Stimulated activated CD8-positive, alpha-beta memory T cell treated with anti-CD3 and anti-CD28 coated beads, Interleukin-7, amount 100 ng/mL, for 24 hours (primary cell): ENCODE data around the gene TSC22D1.

Experiments
- DNase-seq: peaks from one replicate; pipeline ENCODE4 v3.0.0-alpha.2; 2020; ENCODE audit warnings: low read depth

The TSC22D1 gene

DNA sequence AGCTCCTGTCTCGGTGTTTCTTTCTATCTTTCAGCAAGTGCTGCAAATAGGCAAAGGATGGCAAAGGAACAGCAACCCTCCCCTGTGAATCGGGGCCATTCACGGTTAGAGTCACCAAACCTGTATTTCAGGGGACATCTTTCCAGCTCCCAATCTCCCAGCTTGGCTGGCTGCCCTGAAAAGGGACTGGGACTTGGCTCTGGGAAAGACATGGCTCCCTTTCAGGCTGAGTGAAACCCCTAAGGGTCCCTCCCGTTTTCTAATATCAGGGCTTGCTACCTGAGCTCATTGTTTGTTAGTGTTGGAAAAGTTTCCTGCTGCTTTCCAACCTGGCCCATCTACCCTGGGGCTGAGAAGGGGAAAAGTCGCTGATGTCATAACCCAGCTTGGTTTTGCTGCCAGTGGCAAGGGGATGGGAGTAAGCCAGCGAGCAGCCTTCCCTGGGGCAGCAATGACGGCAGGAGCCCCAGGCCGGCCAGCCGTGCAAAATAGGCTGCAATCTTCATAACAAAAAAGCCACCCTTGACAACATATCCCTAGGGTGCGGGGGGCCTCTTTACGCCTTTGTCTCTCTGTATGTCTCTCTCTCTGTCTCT is 172.6 kb downstream of the TSC22D1 start:
- DNase-seq: no peak

DNA sequence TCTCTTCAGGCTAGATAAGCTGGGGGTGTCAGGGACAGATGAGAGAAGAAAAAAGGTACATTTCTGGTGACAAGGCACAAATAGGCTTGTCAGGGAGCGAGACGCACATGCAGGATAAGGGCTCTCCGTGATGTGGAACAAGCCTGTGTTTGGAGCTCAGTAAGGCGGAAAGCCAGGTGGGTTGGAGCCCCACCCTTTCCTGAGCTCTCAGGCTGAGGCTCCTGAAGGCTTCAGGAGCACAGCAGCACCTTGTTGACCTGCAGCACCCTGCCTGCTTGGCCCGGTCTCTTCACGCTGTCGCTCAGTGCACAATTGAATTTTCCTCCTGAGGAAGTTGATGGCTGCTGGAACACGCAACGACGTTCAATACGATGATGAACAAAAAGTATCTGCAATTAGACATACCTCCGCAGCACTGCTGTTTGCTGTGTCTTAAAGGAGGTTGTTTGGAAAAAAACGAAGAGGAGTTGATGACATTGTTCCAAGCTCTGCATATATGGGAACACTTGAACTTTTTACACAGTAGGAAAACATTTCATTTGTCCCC is 173.2 kb downstream of the TSC22D1 start:
- no peak for DNase-seq

- DNase-seq: no peak
Measured at GRCh38 chr13:44401577-44401976, 174.6 kb downstream of the TSC22D1 start.

DNA sequence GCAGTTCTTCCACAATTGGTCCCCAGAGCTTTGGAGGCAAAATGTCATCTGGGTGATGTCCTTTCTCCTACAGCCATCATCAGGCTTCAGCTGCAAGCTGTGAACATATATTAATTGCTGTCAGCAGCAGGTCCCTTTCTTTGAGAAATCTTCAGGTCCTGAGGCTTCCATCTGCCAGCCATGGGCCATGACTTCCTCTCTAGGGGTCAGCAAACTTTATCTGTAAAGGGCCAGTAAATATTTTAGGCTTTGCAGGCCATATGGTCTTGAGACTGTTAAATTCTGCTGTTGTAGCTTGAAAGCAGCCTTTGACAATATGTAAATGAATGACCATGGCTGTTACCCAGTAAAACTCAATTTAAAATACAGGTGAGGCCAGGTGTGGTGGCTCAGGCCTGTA is 175.4 kb downstream of the TSC22D1 start:
- no peak for DNase-seq

GRCh38 chr13:44399074-44399473 is 177.1 kb downstream of the TSC22D1 start:
- DNase-seq: no peak

DNA sequence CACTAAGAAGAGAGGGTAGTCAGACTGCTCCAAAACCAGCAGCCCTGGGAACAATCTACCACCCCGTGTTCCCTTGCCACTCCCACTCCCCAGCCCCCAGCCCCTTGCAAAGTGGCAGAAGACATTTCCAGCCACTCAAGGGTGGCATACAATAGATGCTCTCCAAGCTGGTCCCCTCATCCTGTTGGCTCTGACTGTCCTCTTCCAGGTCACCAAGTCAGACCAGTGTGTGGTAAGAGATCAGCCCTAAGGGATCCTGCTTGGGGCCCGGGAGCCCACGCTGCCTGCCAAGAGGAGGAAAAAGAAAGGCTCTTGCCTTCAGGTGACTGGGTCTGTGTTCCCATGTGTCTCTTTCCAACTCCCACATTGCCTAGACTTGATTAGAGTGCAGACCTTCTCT is 177.5 kb downstream of the TSC22D1 start:
- no peak for DNase-seq

GRCh38 chr13:44397766-44398223 is 178.3 kb downstream of the TSC22D1 start:
- DNase-seq: no peak

- no peak for DNase-seq
Measured at GRCh38 chr13:44396701-44397580, 179.2 kb downstream of the TSC22D1 start.

GRCh38 chr13:44395976-44396694 is 180.0 kb downstream of the TSC22D1 start:
- DNase-seq: no peak

- no peak for DNase-seq
Measured at GRCh38 chr13:44394658-44395057, 181.5 kb downstream of the TSC22D1 start.

DNA sequence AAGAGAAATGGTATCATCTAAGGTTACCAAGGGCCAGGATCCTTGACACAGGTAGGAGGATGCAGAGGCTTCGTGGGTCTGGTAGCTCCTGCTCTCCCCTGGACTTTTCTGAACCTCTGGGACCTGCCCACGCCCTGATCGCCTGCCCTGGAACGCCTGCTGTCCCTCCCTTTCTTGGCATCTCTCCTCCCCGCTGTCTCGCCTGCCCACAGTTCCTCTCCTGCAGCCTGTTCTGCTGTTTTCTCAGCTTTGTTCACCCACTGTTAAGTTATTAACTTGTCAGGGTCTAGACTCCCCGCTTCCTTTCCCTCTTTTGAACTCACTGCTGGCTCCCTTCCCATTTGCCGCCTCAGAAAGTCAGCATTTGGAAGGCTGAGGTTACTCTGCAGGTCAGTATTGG is 182.7 kb downstream of the TSC22D1 start:
- no peak for DNase-seq

GRCh38 chr13:44389876-44390275 is 186.3 kb downstream of the TSC22D1 start:
- DNase-seq: no peak

GRCh38 chr13:44389060-44389666 is 187.0 kb downstream of the TSC22D1 start:
- DNase-seq: no peak

DNA sequence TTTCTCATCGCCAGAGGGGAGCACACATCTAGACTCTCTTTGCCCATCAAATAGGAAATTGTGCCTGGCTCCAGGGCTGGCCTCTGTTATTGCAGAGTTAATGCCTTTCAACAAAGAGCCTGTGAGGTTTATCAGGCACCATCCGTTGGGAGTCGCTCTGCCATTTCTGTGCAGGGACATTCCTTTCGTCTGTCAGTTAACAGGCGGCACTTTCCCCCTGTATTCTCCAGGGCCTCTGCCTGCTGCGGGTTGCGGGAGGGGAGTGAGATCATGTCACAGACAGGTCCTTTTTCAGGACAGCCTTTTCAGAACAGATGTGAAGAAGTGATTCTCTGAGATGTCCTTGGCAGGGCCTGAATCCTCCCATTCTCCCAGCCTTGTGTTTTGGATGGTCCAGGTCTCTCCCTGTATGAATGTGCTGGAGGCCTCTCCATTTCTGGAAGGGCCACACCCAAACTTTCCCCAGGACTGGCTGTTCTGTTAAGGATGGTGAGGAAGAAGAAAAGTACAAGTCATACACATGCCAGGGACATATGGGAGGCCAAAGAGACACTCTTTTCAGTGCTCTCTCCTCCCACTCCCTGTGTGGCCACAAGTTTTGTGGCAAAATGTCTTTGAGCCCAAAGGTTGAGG is 187.6 kb downstream of the TSC22D1 start:
- DNase-seq: no peak

GRCh38 chr13:44386913-44387556 is 189.1 kb downstream of the TSC22D1 start:
- no peak for DNase-seq

GRCh38 chr13:44385847-44386246 is 190.3 kb downstream of the TSC22D1 start:
- DNase-seq: no peak

DNA sequence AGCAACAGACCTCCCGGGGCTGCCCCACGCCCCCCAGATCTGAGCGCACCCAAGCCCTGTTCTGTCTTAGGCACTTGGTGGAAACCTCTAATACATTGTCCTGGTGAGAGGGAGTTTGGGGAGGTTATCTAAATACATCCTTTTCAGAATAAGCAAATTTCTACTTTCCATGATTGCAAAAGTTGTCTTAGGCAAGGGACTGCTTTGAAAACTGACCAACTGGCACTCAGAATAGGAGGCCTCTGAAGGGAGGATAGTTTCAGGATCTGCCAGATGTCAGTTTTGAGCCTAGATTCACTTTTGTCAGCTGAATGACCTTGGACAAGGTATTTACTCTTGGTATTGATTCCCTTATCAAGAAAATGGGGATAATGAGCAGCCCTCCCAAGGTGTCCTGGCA is 190.7 kb downstream of the TSC22D1 start:
- DNase-seq: no peak

- DNase-seq: no peak
Measured at GRCh38 chr13:44384778-44385177, 191.4 kb downstream of the TSC22D1 start.

- DNase-seq: no peak
Measured at GRCh38 chr13:44383945-44384344, 192.2 kb downstream of the TSC22D1 start.

DNA sequence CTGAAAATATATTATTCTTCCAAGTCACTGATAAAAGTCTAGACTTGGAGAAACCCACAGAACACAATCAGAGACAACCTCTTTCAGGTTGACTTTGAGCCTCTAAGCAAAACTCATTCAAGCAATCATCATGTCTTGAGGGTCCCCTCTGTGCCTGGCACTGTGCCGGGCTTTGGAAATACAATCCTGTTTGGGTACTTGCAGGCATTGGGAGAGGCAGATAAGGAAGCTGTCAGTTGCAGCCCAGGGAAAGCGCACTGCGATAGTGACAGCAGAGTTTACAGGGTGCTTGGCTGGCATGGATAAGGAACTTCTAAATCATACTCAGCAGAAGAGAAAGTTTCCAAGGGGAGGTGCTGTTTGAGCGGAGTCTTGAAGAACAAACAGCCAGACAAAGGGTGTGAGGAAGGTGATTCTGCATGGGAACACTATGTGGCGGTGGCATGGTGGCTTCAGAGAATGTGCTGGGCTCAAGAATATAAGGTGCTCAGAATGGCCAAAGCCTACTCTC is 193.4 kb downstream of the TSC22D1 start:
- no peak for DNase-seq
